Adrenal gland (tissue), 12 donors: ENCODE measurements around the gene SBF2. TPM values are rescaled to one million over a fixed set of nuclear protein-coding genes. Genes with fewer than 3 reads are reported as not detected.
A peak's percentile ranks its signal among the peaks of the same experiment; 100 is the strongest.

Experiments
- DNase-seq, 7 donors: peaks; one replicate each; pipeline ENCODE4 v3.0.0-alpha.2; 2019 to 2020
- H3K27ac ChIP-seq, 5 donors: fragments of 200-600 bp; sonication (generic) in 4 of 5; 1 replicate in 3 of 5; 2 replicates in 2 of 5; pipeline versions ENCODE4 v1.5.1 to v1.8.0; 2016 to 2020; ENCODE audit warnings: mild to moderate bottlenecking in 1 of 5
- H3K27me3 ChIP-seq: fragments of 200-600 bp; 2 replicates; pipeline ENCODE4 v1.8.0; 2021
- H3K36me3 ChIP-seq, 2 donors: fragments of 200-600 bp; replicated peaks in 1 of 2; 1 replicate in 1 of 2; 2 replicates in 1 of 2; pipeline versions ENCODE4 v1.5.1 to v1.8.0; 2018 to 2022
- H3K4me1 ChIP-seq, 2 donors: fragments of 200-600 bp; replicated peaks in 1 of 2; 1 replicate in 1 of 2; 2 replicates in 1 of 2; pipeline versions ENCODE4 v1.5.1 to v1.8.0; 2018 to 2021
- H3K4me3 ChIP-seq, 4 donors: fragments of 200-600 bp; sonication (generic) in 3 of 4; one replicate each; pipeline ENCODE4 v1.5.1; 2016 to 2018
- H3K9me3 ChIP-seq, 3 donors: fragments of 200-600 bp; sonication (generic) in 1 of 3; replicated peaks in 1 of 3; 1 replicate in 2 of 3; 2 replicates in 1 of 3; pipeline versions ENCODE4 v1.5.1 to v1.8.0; 2016 to 2021
- CTCF ChIP-seq, 6 experiments: fragments of 450-650 bp in 4 of 6; fragments of 200-600 bp in 2 of 6; sonication (generic) in 1 of 6; IDR thresholded peaks; 1 replicate in 5 of 6; 2 replicates in 1 of 6; pipeline versions ENCODE4 v1.5.1 to v1.8.0; 2016 to 2021; ENCODE audit warnings: antibody characterized with exemption in 6 of 6, mild to moderate bottlenecking in 2 of 6, moderate library complexity in 1 of 6
- POLR2A ChIP-seq, 2 donors: fragments of 450-650 bp; IDR thresholded peaks; one replicate each; pipeline ENCODE4 v1.6.1; 2017; ENCODE audit warnings: antibody characterized with exemption in 2 of 2, mild to moderate bottlenecking in 2 of 2, moderate library complexity in 1 of 2
- WGBS, 4 donors: extraction: QIAGEN DNeasy Blood & Tissue Kit in 2 of 4; methylation state at CpG; one replicate each; pipeline versions ENCODE4 v1.1.5 to v1.1.7; 2013 to 2017; 5-methylcytosine and 5-hydroxymethylcytosine counted together
- intact Hi-C, 2 donors: fragments of 100-400 bp; cut with DNase I; formaldehyde crosslinking; loops; one replicate each; pipeline versions ENCODE4 v1.14.1 to v1.15.0; 2022 to 2023
- polyA plus RNA-seq, 3 donors: library from polyadenylated mRNA; stranded (reverse); fragments of 200-250 nt in 2 of 3; fragments of 350-450 nt in 1 of 3; fragmentation: Illumina TruSeq in 1 of 3; extraction: RNeasy Lipid Tissue Mini Kit (QIAGEN cat#74804) in 1 of 3; gene quantifications; one replicate each; pipeline ENCODE4 v1.2.3, GENCODE V29; 2013 to 2014
- total RNA-seq, 9 donors: library from RNA; depleted of rRNA in 4 of 9; stranded (reverse); fragments of >200 nt in 4 of 9; fragments of 120-200 nt in 1 of 9; fragmentation: NEBNext Ultra II Directional in 1 of 9; extraction: Animal tissue kit (Norgen Biotek cat#: 25700) in 1 of 9; gene quantifications; one replicate each; pipeline versions ENCODE4 v1.1.0 to v1.2.4, GENCODE V29; 2013 to 2023
- donor health status: healthy with polysubstance abuse.
- donor health status: Bipolar disorder and iron deficiency.
- donor health status: DM: yes; HTN: yes; CAD: no.
- donor health status: DM: no; HTN: no; CAD: no.
- donor health status: DM: no; HTN: no; CAD: no.
- donor health status: DM: yes; HTN: yes; CAD: no.

Gene SBF2
- total and polyA plus RNA-seq, 12 donors: 12.5 to 66.7 (median 38.0) TPM

GRCh38 chr11:9759519-9760192 lies 534.4 kb downstream of the SBF2 start:
- Histone ChIP-seq H3K9me3 (no peaks in the 10 kb centered on the region), H3K36me3 (no peaks in the 10 kb centered on the region), H3K27me3 (no peaks in the 10 kb centered on the region), H3K4me3 (no peak overlapping the region), H3K4me1 (peaks cover 12 to 23% of the 10 kb centered on the region in 2 donors), H3K27ac (peak overlapping the region in 4 of 5 donors; percentile 64 to 84 (median 78))
- peak; percentile 55 to 89 (median 80) for DNase-seq
- 61 to 71% (median 67%) methylated on average over 7 to 10 of the region's 10 CpGs for WGBS, 4 donors
- TF ChIP-seq CTCF (IDR thresholded peaks at IDR 0.05): no peak
- no peak for TF ChIP-seq POLR2A (IDR thresholded peaks at IDR 0.05)
- intact Hi-C loops: loop anchor here (2.0 to 10.0 kb wide), 4 partner anchors 145 to 545 kb away; partner anchors contain the start of gene ADM (in 1 of the 2)

- Histone ChIP-seq H3K36me3 (no peaks in the 10 kb centered on the region), H3K4me1 (peaks cover 12 to 23% of the 10 kb centered on the region in 2 donors), H3K9me3 (no peaks in the 10 kb centered on the region), H3K27ac (peak overlapping the region in 4 of 5 donors; percentile 64 to 84 (median 78)), H3K4me3 (peak overlapping the region in 3 of 4 donors; percentile 28 to 86 (median 59)), H3K27me3 (no peaks in the 10 kb centered on the region)
- intact Hi-C loops: loop anchor here (2.0 to 10.0 kb wide), 4 partner anchors 144 to 546 kb away; partner anchors contain the start of gene ADM (in 1 of the 2)
- DNase-seq: peak; percentile 71 to 85 (median 77)
- peak in 1 of 2 donors; percentile 5 for TF ChIP-seq POLR2A (IDR thresholded peaks at IDR 0.05)
- peak in 2 of 6 experiments; percentile 8 to 12 for TF ChIP-seq CTCF (IDR thresholded peaks at IDR 0.05)
- WGBS, 4 donors: 16 to 45% (median 20%) methylated on average over 24 to 58 of the region's 58 CpGs
Measured at GRCh38 chr11:9758637-9759518, 535.1 kb downstream of the SBF2 start.

- WGBS, 4 donors: 3 to 20% (median 6%) methylated on average over 9 to 64 of the region's 64 CpGs
- H3K4me1 ChIP-seq: peaks cover 12 to 23% of the 10 kb centered on the region in 2 donors
- H3K4me3 ChIP-seq: peak overlapping the region; percentile 28 to 86 (median 44)
- H3K27me3 ChIP-seq: no peaks in the 10 kb centered on the region
- no peaks in the 10 kb centered on the region for H3K9me3 ChIP-seq
- TF ChIP-seq CTCF (IDR thresholded peaks at IDR 0.05) (peak in 5 of 6 experiments; percentile 31 to 97 (median 96)), POLR2A (IDR thresholded peaks at IDR 0.05) (no peak)
- no peaks in the 10 kb centered on the region for H3K36me3 ChIP-seq
- intact Hi-C loops: loop anchor here (2.0 to 10.0 kb wide), 4 partner anchors 143 to 547 kb away; partner anchors contain the start of gene ADM (in 1 of the 2)
- DNase-seq: peak; percentile 84 to 92 (median 88)
- peak overlapping the region in 4 of 5 donors; percentile 64 to 84 (median 78) for H3K27ac ChIP-seq
Measured at GRCh38 chr11:9757809-9758636, 536.0 kb downstream of the SBF2 start.
